ENCODE data around the gene ADPRHL1.

DNA sequence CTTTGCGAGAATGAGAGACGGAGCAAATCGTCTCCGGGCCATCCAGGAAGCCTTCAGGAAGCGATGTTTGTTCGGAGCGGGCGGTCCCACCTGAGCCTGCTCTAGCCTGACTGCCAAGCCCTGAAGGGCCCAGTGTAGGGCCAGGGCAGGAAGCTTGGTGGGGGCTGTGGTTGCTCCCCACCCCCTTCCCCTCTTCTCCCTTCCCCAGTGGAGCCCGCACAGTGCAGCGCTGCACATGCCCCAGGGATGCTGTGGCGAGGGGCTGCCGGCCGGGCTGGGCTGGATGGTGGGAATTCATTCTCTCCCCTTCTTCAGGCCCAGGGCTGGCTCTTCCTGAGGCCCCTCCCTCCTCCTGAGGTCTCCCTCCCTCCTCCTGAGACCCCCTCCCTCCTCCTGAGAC, 82.2 kb downstream of the ADPRHL1 start:
- TF ChIP-seq FOXM1 (IDR thresholded peaks at IDR 0.05; ENCODE audit: borderline replicate concordance, low read depth) (no peak), YY1 (IDR thresholded peaks at IDR 0.05; ENCODE audit: low read depth) (no peak), TEAD4 (IDR thresholded peaks at IDR 0.05) (no peak), CEBPB (IDR thresholded peaks at IDR 0.05) (no peak), EP300 (IDR thresholded peaks at IDR 0.05; ENCODE audit: borderline replicate concordance) (no peak), RAD21 (IDR thresholded peaks at IDR 0.05; ENCODE audit: low read depth) (no peak), ZBTB7A (IDR thresholded peaks at IDR 0.05; ENCODE audit: low read depth) (no peak), TCF12 (IDR thresholded peaks at IDR 0.05; ENCODE audit: low read depth) (no peak)
- TF ChIP-seq, protein P1, sequence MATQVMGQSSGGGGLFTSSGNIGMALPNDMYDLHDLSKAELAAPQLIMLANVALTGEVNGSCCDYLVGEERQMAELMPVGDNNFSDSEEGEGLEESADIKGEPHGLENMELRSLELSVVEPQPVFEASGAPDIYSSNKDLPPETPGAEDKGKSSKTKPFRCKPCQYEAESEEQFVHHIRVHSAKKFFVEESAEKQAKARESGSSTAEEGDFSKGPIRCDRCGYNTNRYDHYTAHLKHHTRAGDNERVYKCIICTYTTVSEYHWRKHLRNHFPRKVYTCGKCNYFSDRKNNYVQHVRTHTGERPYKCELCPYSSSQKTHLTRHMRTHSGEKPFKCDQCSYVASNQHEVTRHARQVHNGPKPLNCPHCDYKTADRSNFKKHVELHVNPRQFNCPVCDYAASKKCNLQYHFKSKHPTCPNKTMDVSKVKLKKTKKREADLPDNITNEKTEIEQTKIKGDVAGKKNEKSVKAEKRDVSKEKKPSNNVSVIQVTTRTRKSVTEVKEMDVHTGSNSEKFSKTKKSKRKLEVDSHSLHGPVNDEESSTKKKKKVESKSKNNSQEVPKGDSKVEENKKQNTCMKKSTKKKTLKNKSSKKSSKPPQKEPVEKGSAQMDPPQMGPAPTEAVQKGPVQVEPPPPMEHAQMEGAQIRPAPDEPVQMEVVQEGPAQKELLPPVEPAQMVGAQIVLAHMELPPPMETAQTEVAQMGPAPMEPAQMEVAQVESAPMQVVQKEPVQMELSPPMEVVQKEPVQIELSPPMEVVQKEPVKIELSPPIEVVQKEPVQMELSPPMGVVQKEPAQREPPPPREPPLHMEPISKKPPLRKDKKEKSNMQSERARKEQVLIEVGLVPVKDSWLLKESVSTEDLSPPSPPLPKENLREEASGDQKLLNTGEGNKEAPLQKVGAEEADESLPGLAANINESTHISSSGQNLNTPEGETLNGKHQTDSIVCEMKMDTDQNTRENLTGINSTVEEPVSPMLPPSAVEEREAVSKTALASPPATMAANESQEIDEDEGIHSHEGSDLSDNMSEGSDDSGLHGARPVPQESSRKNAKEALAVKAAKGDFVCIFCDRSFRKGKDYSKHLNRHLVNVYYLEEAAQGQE (IDR thresholded peaks at IDR 0.05; ENCODE audit: low read depth), result no peak
- TF ChIP-seq, protein P2, sequence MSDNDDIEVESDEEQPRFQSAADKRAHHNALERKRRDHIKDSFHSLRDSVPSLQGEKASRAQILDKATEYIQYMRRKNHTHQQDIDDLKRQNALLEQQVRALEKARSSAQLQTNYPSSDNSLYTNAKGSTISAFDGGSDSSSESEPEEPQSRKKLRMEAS (IDR thresholded peaks at IDR 0.05), result no peak
